PFSK-1 (cell line): ENCODE results near the gene SH2B2.

Experiments used
- FOXP2 ChIP-seq: optimal IDR thresholded peaks from 2 replicates; pipeline ENCODE3; 2011; ENCODE audit warnings: borderline replicate concordance, control low read depth, inconsistent platforms; ENCODE audit not compliant: insufficient read depth; ENCODE audit errors: extremely low read length, extremely low read depth
- POLR2AphosphoS5 ChIP-seq: IDR thresholded peaks from 2 replicates; pipeline ENCODE4 v1.6.1; 2012; ENCODE audit warnings: low read depth, mild to moderate bottlenecking, control low read depth, low read length, moderate library complexity
- SIN3A ChIP-seq: IDR thresholded peaks from 2 replicates; pipeline ENCODE4 v1.6.1; 2012; ENCODE audit warnings: mild to moderate bottlenecking, low read length, moderate library complexity, borderline replicate concordance; ENCODE audit not compliant: insufficient read depth
- TAF1 ChIP-seq: IDR thresholded peaks from 2 replicates; pipeline ENCODE4 v1.6.1; 2012; ENCODE audit warnings: low read length, control low read depth, borderline replicate concordance; ENCODE audit not compliant: insufficient read depth
- TF ChIP-seq, protein P1 (sequence below), 2 experiments: IDR thresholded peaks; 2 replicates each; pipeline versions ENCODE4 v1.6.1 to v1.8.0; 2011 to 2012; ENCODE audit warnings: low read depth in 2 of 2, low read length in 2 of 2, control low read depth in 1 of 2, inconsistent platforms in 1 of 2, mild to moderate bottlenecking in 1 of 2, moderate library complexity in 1 of 2; ENCODE audit not compliant: insufficient read depth in 1 of 2

DNA sequence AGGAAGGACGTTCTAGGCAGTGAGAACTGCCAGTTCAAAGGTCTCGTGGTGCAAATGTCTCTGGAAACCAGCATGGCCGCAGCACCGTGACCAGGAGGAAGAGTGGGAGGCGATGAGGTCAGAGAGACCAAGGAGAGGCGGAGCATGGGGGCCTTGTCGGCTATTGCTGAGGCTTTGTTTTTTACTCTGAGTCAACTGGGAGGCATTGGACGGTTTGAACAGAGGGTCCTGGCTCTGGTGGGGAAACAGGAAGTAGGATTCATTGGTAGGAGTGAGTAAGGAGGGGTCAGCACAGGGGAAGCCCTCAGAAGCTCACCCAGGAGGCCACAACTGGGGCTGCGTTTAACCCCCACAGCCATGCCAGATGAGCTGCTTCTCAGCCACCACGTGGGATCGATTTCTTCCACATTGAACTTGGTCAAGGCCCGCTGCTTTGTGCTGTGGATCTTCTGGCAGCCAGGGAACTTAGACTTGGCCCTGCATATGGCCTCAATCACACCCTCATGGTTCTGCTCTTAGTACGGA is 22.2 kb upstream of the SH2B2 start:
- TF ChIP-seq, protein P1, sequence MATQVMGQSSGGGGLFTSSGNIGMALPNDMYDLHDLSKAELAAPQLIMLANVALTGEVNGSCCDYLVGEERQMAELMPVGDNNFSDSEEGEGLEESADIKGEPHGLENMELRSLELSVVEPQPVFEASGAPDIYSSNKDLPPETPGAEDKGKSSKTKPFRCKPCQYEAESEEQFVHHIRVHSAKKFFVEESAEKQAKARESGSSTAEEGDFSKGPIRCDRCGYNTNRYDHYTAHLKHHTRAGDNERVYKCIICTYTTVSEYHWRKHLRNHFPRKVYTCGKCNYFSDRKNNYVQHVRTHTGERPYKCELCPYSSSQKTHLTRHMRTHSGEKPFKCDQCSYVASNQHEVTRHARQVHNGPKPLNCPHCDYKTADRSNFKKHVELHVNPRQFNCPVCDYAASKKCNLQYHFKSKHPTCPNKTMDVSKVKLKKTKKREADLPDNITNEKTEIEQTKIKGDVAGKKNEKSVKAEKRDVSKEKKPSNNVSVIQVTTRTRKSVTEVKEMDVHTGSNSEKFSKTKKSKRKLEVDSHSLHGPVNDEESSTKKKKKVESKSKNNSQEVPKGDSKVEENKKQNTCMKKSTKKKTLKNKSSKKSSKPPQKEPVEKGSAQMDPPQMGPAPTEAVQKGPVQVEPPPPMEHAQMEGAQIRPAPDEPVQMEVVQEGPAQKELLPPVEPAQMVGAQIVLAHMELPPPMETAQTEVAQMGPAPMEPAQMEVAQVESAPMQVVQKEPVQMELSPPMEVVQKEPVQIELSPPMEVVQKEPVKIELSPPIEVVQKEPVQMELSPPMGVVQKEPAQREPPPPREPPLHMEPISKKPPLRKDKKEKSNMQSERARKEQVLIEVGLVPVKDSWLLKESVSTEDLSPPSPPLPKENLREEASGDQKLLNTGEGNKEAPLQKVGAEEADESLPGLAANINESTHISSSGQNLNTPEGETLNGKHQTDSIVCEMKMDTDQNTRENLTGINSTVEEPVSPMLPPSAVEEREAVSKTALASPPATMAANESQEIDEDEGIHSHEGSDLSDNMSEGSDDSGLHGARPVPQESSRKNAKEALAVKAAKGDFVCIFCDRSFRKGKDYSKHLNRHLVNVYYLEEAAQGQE (IDR thresholded peaks at IDR 0.05; ENCODE audit: insufficient read depth in 1 of 2, low read depth in 2 of 2, low read length in 2 of 2): no peak
- no peak for TF ChIP-seq POLR2AphosphoS5
- no peak for TF ChIP-seq TAF1
- TF ChIP-seq SIN3A: no peak
- no peak for TF ChIP-seq FOXP2
